HG02981 (cell line): ENCODE results near the gene PEX11A.

Source experiments
- ATAC-seq: cut with Tn5 transposase; IDR thresholded peaks from one replicate; pipeline ENCODE4 v1.9.1; 2021; ENCODE audit warnings: mild to moderate bottlenecking, moderate library complexity; ENCODE audit not compliant: unreplicated experiment

Gene PEX11A

GRCh38 chr15:89631902-89632264, 58.7 kb downstream of the PEX11A start:
- ATAC-seq: no peak
